Neural crest cell (in vitro differentiated cells): ENCODE data around the gene TBX4. TPM values are rescaled to one million over a fixed set of nuclear protein-coding genes. Genes with fewer than 3 reads are reported as not detected.
"Not testable (repeated sequence)": the region's sequence is repeated elsewhere in the genome, so short reads cannot be mapped to it uniquely, and the experiment has no call there.

ENCODE experiments used
- DNase-seq: peaks from one replicate; pipeline ENCODE4 v3.0.0; 2021; ENCODE audit warnings: low read depth, mixed read lengths, low spot score
- H3K27ac Mint-ChIP-seq: one replicate; pipeline ENCODE4 v1.8.0; 2021; ENCODE audit warnings: mild to moderate bottlenecking, mixed read lengths; ENCODE audit not compliant: unreplicated experiment
- H3K27me3 Mint-ChIP-seq: 2 replicates; pipeline ENCODE4 v1.8.0; 2021; ENCODE audit warnings: low read depth, mild to moderate bottlenecking, mixed read lengths
- H3K36me3 Mint-ChIP-seq: 2 replicates; pipeline ENCODE4 v1.8.0; 2021; ENCODE audit warnings: low read depth, mild to moderate bottlenecking, mixed read lengths
- H3K4me1 Mint-ChIP-seq: 2 replicates; pipeline ENCODE4 v1.8.0; 2021; ENCODE audit warnings: mixed read lengths
- H3K4me3 Mint-ChIP-seq: one replicate; pipeline ENCODE4 v1.8.0; 2021; ENCODE audit warnings: mild to moderate bottlenecking, mixed read lengths
- H3K9me3 Mint-ChIP-seq: 2 replicates; pipeline ENCODE4 v1.8.0; 2021; ENCODE audit warnings: mixed read lengths
- CTCF ChIP-seq: fragments of 200-600 bp; sonication (generic); conservative IDR thresholded peaks from 2 replicates; pipeline ENCODE4 v1.5.0; 2021; ENCODE audit warnings: antibody characterized with exemption, mild to moderate bottlenecking
- total RNA-seq: library from RNA; stranded (reverse); gene quantifications from 2 replicates; pipeline ENCODE4 v1.2.1, GENCODE V29; 2021

Gene TBX4
- total RNA-seq, 1 donor from 2014 or later, result not detected

GRCh38 chr17:61488878-61489718 lies 36.9 kb downstream of the TBX4 start:
- H3K4me1 Mint-ChIP-seq, result peaks cover 48% of the 10 kb centered on the region
- H3K9me3 Mint-ChIP-seq, result no peaks in the 10 kb centered on the region
- no peak overlapping the region for H3K4me3 Mint-ChIP-seq
- H3K27me3 Mint-ChIP-seq, result peaks cover 8% of the 10 kb centered on the region
- no peaks in the 10 kb centered on the region for H3K36me3 Mint-ChIP-seq
- no peak for TF ChIP-seq CTCF
- peak overlapping the region; percentile 70 for H3K27ac Mint-ChIP-seq
- no peak for DNase-seq

- no peak for TF ChIP-seq CTCF
- Mint-ChIP-seq H3K27me3 (peaks cover 8% of the 10 kb centered on the region), H3K9me3 (no peaks in the 10 kb centered on the region), H3K4me3 (no peak overlapping the region), H3K4me1 (peaks cover 45% of the 10 kb centered on the region), H3K36me3 (no peaks in the 10 kb centered on the region), H3K27ac (peak overlapping the region; percentile 70)
- DNase-seq, result no peak
These were observed 37.7 kb downstream of the TBX4 start for GRCh38 chr17:61489719-61490490.

- H3K36me3 Mint-ChIP-seq, result no peaks in the 10 kb centered on the region
- H3K9me3 Mint-ChIP-seq, result no peaks in the 10 kb centered on the region
- H3K4me3 Mint-ChIP-seq, result no peak overlapping the region
- H3K27ac Mint-ChIP-seq, result no peak overlapping the region
- TF ChIP-seq CTCF, result no peak
- peaks cover 41% of the 10 kb centered on the region for H3K4me1 Mint-ChIP-seq
- DNase-seq, result no peak
- H3K27me3 Mint-ChIP-seq, result peaks cover 8% of the 10 kb centered on the region
These were observed 38.3 kb downstream of the TBX4 start for GRCh38 chr17:61490540-61490975.

- Mint-ChIP-seq H3K27me3 (peaks cover 8% of the 10 kb centered on the region), H3K27ac (no peak overlapping the region), H3K4me3 (no peak overlapping the region), H3K4me1 (peaks cover 40% of the 10 kb centered on the region), H3K9me3 (no peaks in the 10 kb centered on the region), H3K36me3 (no peaks in the 10 kb centered on the region)
- no peak for TF ChIP-seq CTCF
- DNase-seq, result no peak
These were observed 39.8 kb downstream of the TBX4 start for GRCh38 chr17:61491981-61492380.

- no peaks in the 10 kb centered on the region for H3K9me3 Mint-ChIP-seq
- H3K4me3 Mint-ChIP-seq, result no peak overlapping the region
- no peak overlapping the region for H3K27ac Mint-ChIP-seq
- peaks cover 37% of the 10 kb centered on the region for H3K4me1 Mint-ChIP-seq
- DNase-seq, result no peak
- no peak for TF ChIP-seq CTCF
- no peaks in the 10 kb centered on the region for H3K36me3 Mint-ChIP-seq
- peaks cover 8% of the 10 kb centered on the region for H3K27me3 Mint-ChIP-seq
These were observed 40.7 kb downstream of the TBX4 start for GRCh38 chr17:61492759-61493526.

GRCh38 chr17:61493830-61494324 lies 41.7 kb downstream of the TBX4 start:
- peaks cover 29% of the 10 kb centered on the region for H3K4me1 Mint-ChIP-seq
- not testable (repeated sequence) for H3K9me3 Mint-ChIP-seq, H3K36me3 Mint-ChIP-seq, H3K27me3 Mint-ChIP-seq, DNase-seq, H3K27ac Mint-ChIP-seq, H3K4me3 Mint-ChIP-seq
